ENCODE measurements around the gene KLRB1.
"Not testable (repeated sequence)": the region's sequence is repeated elsewhere in the genome, so short reads cannot be mapped to it uniquely, and the experiment has no call there.

Gene KLRB1

DNA sequence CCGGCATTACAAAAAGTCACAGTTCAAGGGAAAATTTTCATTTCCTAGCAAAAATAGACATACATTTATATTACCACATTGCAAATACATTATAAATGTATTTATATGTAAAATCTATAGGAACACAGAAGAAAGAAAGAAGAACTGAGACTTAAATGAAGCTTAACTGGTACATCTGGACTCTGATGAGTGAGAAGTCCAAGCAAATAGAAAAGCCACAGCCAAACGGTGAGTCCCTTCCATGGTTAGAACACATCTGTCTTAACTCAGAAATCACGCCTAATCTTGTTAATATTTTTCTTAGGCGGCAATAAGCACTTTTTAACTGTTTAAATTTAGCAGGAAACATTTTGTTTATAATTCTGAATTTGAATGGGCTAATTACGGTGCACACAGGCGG is 9.4 kb upstream of the KLRB1 start:
- Mint-ChIP-seq H3K27me3 (ENCODE audit: low read depth) (no peaks in the 10 kb centered on the region), H3K4me1 (peaks cover 6% of the 10 kb centered on the region), H3K4me3 (no peak overlapping the region), H3K27ac (no peak overlapping the region), H3K36me3 (ENCODE audit: low read depth) (no peaks in the 10 kb centered on the region), H3K9me3 (peaks cover 9% of the 10 kb centered on the region)
- TF ChIP-seq, protein P1, sequence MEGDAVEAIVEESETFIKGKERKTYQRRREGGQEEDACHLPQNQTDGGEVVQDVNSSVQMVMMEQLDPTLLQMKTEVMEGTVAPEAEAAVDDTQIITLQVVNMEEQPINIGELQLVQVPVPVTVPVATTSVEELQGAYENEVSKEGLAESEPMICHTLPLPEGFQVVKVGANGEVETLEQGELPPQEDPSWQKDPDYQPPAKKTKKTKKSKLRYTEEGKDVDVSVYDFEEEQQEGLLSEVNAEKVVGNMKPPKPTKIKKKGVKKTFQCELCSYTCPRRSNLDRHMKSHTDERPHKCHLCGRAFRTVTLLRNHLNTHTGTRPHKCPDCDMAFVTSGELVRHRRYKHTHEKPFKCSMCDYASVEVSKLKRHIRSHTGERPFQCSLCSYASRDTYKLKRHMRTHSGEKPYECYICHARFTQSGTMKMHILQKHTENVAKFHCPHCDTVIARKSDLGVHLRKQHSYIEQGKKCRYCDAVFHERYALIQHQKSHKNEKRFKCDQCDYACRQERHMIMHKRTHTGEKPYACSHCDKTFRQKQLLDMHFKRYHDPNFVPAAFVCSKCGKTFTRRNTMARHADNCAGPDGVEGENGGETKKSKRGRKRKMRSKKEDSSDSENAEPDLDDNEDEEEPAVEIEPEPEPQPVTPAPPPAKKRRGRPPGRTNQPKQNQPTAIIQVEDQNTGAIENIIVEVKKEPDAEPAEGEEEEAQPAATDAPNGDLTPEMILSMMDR (IDR thresholded peaks at IDR 0.05; ENCODE audit: unreplicated experiment in 3 of 3): no peak

DNA sequence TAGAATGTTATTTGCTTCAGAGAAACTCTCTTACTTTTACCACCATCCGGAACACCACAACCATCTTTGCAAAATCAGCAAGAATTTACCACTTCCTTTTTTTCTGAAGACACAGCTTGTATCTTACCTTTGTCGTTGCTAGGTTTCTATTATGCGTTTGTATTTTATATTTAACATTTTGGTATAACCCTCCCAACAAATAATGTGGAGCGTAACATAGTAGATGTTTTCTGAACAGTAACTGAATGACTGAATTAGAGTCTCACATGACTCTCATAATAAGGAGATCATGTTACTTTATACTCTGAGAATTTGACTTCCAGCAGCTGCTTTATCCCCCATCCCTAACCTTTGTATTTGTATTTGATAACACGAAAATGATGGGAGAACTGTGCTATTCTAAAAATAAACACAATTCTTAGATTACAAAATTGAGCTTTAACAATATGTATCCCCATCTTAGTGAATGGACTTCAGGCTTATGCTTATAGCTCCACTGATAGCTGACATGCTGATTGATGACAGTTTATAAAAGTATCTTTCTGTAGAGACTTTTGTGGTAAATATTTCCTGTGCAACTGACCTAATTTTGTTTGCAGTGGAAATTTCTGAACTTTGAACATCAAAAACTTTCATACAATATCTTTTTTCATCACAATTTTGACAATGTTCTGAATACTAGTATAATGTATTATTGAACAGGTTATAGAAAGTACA is 7.9 kb upstream of the KLRB1 start:
- Mint-ChIP-seq H3K4me1 (peaks cover 6% of the 10 kb centered on the region), H3K4me3 (no peak overlapping the region), H3K27ac (no peak overlapping the region), H3K36me3 (ENCODE audit: low read depth) (no peaks in the 10 kb centered on the region), H3K27me3 (ENCODE audit: low read depth) (no peaks in the 10 kb centered on the region), H3K9me3 (peaks cover 13% of the 10 kb centered on the region)
- TF ChIP-seq, protein P1 (IDR thresholded peaks at IDR 0.05; ENCODE audit: unreplicated experiment in 3 of 3): no peak

DNA sequence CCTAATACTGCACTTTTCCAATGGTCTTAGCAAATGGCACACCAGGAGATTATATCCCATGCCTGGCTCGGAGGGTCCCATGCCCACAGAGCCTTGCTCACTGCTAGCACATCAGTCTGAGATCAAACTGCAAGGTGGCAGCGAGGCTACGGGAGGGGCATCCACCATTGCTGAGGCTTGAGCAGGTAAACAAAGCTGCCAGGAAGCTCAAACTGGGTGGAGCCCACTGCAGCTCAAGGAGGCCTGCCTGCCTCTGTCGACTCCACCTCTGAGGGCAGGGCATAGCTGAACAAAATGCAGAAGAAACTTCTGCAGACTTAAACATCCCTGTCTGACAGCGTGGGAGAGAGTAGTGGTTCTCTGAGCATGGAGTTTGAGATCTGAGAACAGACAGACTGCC is 2.9 kb upstream of the KLRB1 start:
- peaks cover 13% of the 10 kb centered on the region for H3K36me3 Mint-ChIP-seq (ENCODE audit: low read depth)
- H3K4me1 Mint-ChIP-seq; H3K27me3 Mint-ChIP-seq (ENCODE audit: low read depth); H3K27ac Mint-ChIP-seq; H3K4me3 Mint-ChIP-seq: not testable (repeated sequence)
- peaks cover 17% of the 10 kb centered on the region for H3K9me3 Mint-ChIP-seq

DNA sequence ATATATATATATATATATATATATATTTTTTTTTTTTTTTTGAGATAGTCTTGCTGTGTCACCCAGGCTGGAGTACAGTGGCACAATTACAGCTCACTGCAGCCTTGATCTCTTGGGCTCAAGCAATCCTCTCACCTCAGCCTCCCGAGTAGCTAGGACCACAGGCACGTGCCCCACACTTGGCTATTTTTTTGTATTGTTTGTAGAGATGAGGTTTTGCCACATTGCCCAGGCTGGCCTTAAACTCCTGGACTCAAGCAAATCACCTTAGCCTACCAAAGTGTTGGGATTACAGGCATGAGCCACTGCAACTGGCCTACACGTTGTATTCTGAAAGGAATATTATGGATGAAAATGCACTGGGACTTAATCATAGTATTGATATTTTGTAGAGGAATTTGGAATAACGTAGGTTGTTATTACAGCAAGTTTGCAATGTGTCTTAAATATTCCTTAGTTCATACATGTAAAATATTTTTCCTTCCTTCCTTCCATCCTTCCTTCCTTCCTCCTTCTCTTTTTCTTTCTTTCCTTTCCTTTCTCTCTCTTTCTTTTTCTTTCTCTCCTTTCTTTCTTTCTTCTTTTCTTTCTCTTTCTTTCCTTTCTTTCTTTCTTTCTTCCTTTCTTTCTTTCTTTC is 862 bp downstream of the KLRB1 start:
- Mint-ChIP-seq H3K27ac (no peak overlapping the region), H3K27me3 (ENCODE audit: low read depth) (no peaks in the 10 kb centered on the region), H3K4me1 (no peaks in the 10 kb centered on the region), H3K4me3 (peak overlapping the region in 1 of 3 experiments; percentile 12), H3K9me3 (peaks cover 17% of the 10 kb centered on the region), H3K36me3 (ENCODE audit: low read depth) (peaks cover 13% of the 10 kb centered on the region)
- TF ChIP-seq, protein P1 (IDR thresholded peaks at IDR 0.05; ENCODE audit: unreplicated experiment in 3 of 3): no peak

DNA sequence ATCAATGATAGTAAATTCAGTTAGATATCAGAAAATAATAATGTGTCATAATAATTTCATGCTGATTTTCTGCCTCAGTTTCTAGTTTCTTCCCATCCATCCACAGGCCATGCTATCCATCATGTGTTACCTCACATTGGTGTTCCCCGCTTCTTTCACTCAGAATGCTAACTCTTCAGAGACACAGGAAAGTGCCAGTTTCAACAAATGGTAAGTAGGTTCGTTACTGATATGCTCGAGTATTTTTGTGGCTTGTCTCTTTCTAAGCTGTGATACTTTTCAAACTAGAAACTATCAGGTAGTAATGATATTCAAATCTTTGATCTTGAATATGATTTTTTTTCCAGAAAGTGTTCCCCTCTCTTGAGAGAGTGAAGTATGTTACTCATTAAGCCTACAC is 1.5 kb downstream of the KLRB1 start:
- Mint-ChIP-seq H3K4me1 (no peaks in the 10 kb centered on the region), H3K27me3 (ENCODE audit: low read depth) (no peaks in the 10 kb centered on the region), H3K36me3 (ENCODE audit: low read depth) (peaks cover 13% of the 10 kb centered on the region), H3K9me3 (peaks cover 13% of the 10 kb centered on the region), H3K4me3 (no peak overlapping the region), H3K27ac (no peak overlapping the region)
- TF ChIP-seq, protein P1 (IDR thresholded peaks at IDR 0.05; ENCODE audit: unreplicated experiment in 3 of 3): no peak

DNA sequence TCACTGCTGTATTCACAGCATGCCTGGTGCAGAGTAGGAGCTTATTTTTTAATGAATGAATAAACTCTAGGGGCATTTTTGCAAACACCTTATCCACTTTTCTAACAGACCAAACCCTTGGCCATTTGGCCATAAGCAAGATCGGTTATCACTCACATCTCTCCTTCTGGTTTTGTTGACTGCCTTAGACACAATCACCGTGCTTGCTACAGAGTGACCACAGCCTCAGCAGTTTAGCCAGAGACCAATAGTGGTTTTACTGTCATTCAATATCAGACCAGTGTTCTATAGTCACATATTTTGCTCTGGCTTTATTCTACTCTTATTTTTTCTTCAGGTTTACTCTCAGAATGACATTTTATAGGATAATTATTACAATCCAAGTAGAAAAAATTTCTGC is 2.2 kb downstream of the KLRB1 start:
- TF ChIP-seq, protein P1 (IDR thresholded peaks at IDR 0.05; ENCODE audit: unreplicated experiment in 3 of 3): no peak
- Mint-ChIP-seq H3K9me3 (peaks cover 13% of the 10 kb centered on the region), H3K4me1 (no peaks in the 10 kb centered on the region), H3K27ac (no peak overlapping the region), H3K36me3 (ENCODE audit: low read depth) (peaks cover 13% of the 10 kb centered on the region), H3K27me3 (ENCODE audit: low read depth) (no peaks in the 10 kb centered on the region), H3K4me3 (no peak overlapping the region)
